ENCODE data around the gene VWC2L. TPM values are rescaled to one million over a fixed set of nuclear protein-coding genes. Genes with fewer than 3 reads are reported as not detected.

VWC2L gene
- total RNA-seq, 1 experiment from 2014 or later, result not detected

GRCh38 chr2:214382229-214382628, 28.6 kb upstream of the VWC2L start:
- ChIA-PET POLR2A (no interaction called here), CTCF (no interaction called here)
- Histone ChIP-seq H3K27me3 (replicated peaks; ENCODE audit: control insufficient read depth, insufficient read depth, low read length) (no peaks in the 10 kb centered on the region), H3K4me3 (ENCODE audit: low read depth, low read length) (no peak overlapping the region), H3K9me3 (no peaks in the 10 kb centered on the region), H3K4me1 (no peaks in the 10 kb centered on the region), H3K36me3 (ENCODE audit: control insufficient read depth, insufficient read depth, low read length) (no peaks in the 10 kb centered on the region)
- no peak for TF ChIP-seq CTCF (IDR thresholded peaks at IDR 0.05; ENCODE audit: insufficient read depth in 1 of 2, low read depth in 1 of 2, low read length in 1 of 2, severe bottlenecking in 1 of 2, unreplicated experiment in 1 of 2)
- no TSS peak for BruUV-seq (replicated peaks)
- H3K27me3 Mint-ChIP-seq (ENCODE audit: insufficient read depth, unreplicated experiment), result no peaks in the 10 kb centered on the region
- intact Hi-C loops (cut with micrococcal nuclease; ENCODE audit: unreplicated experiment), result no loop called here
- H3K36me3 Mint-ChIP-seq (ENCODE audit: insufficient read depth, unreplicated experiment), result no peaks in the 10 kb centered on the region
- H3K4me3 Mint-ChIP-seq (ENCODE audit: unreplicated experiment), result no peak overlapping the region
- H3K27ac Mint-ChIP-seq (ENCODE audit: unreplicated experiment), result no peak overlapping the region
- peaks cover 8% of the 10 kb centered on the region for H3K4me1 Mint-ChIP-seq (ENCODE audit: low read depth, unreplicated experiment)
- DNase-seq, result no peak
- H3K9me3 Mint-ChIP-seq (ENCODE audit: unreplicated experiment), result peaks cover 10% of the 10 kb centered on the region

GRCh38 chr2:214386720-214387119, 24.1 kb upstream of the VWC2L start:
- intact Hi-C loops (cut with micrococcal nuclease; ENCODE audit: unreplicated experiment), result no loop called here
- no peak for DNase-seq
- ChIA-PET CTCF (no interaction called here), POLR2A (no interaction called here)
- no peaks in the 10 kb centered on the region for H3K36me3 Mint-ChIP-seq (ENCODE audit: insufficient read depth, unreplicated experiment)
- H3K9me3 Mint-ChIP-seq (ENCODE audit: unreplicated experiment), result no peaks in the 10 kb centered on the region
- no peak overlapping the region for H3K4me3 ChIP-seq (ENCODE audit: low read depth, low read length)
- H3K4me1 Mint-ChIP-seq (ENCODE audit: low read depth, unreplicated experiment), result no peaks in the 10 kb centered on the region
- no TSS peak for BruUV-seq (replicated peaks)
- H3K27me3 ChIP-seq (replicated peaks; ENCODE audit: control insufficient read depth, insufficient read depth, low read length), result no peaks in the 10 kb centered on the region
- H3K4me3 Mint-ChIP-seq (ENCODE audit: unreplicated experiment), result no peak overlapping the region
- no peak for TF ChIP-seq CTCF (IDR thresholded peaks at IDR 0.05; ENCODE audit: insufficient read depth in 1 of 2, low read depth in 1 of 2, low read length in 1 of 2, severe bottlenecking in 1 of 2, unreplicated experiment in 1 of 2)
- H3K36me3 ChIP-seq (ENCODE audit: control insufficient read depth, insufficient read depth, low read length), result no peaks in the 10 kb centered on the region
- no peaks in the 10 kb centered on the region for H3K27me3 Mint-ChIP-seq (ENCODE audit: insufficient read depth, unreplicated experiment)
- H3K4me1 ChIP-seq, result no peaks in the 10 kb centered on the region
- H3K27ac Mint-ChIP-seq (ENCODE audit: unreplicated experiment), result no peak overlapping the region
- H3K9me3 ChIP-seq, result no peaks in the 10 kb centered on the region

- Histone ChIP-seq H3K36me3 (ENCODE audit: control insufficient read depth, insufficient read depth, low read length) (no peaks in the 10 kb centered on the region), H3K27me3 (replicated peaks; ENCODE audit: control insufficient read depth, insufficient read depth, low read length) (no peaks in the 10 kb centered on the region), H3K4me3 (ENCODE audit: low read depth, low read length) (no peak overlapping the region), H3K4me1 (no peaks in the 10 kb centered on the region), H3K9me3 (no peaks in the 10 kb centered on the region)
- Mint-ChIP-seq H3K4me3 (ENCODE audit: unreplicated experiment) (no peak overlapping the region), H3K9me3 (ENCODE audit: unreplicated experiment) (no peaks in the 10 kb centered on the region), H3K27ac (ENCODE audit: unreplicated experiment) (no peak overlapping the region), H3K4me1 (ENCODE audit: low read depth, unreplicated experiment) (no peaks in the 10 kb centered on the region), H3K36me3 (ENCODE audit: insufficient read depth, unreplicated experiment) (no peaks in the 10 kb centered on the region), H3K27me3 (ENCODE audit: insufficient read depth, unreplicated experiment) (no peaks in the 10 kb centered on the region)
- intact Hi-C loops (cut with micrococcal nuclease; ENCODE audit: unreplicated experiment), result no loop called here
- no TSS peak for BruUV-seq (replicated peaks)
- no peak for DNase-seq
- ChIA-PET POLR2A (no interaction called here), CTCF (no interaction called here)
- no peak for TF ChIP-seq CTCF (IDR thresholded peaks at IDR 0.05; ENCODE audit: insufficient read depth in 1 of 2, low read depth in 1 of 2, low read length in 1 of 2, severe bottlenecking in 1 of 2, unreplicated experiment in 1 of 2)
Measured at GRCh38 chr2:214389334-214389733, 21.5 kb upstream of the VWC2L start.
